Ascending aorta (tissue), 2 donors: Measurements from ENCODE around the gene UCK1. TPM values are rescaled to one million over a fixed set of nuclear protein-coding genes. Genes with fewer than 3 reads are reported as not detected.

ENCODE experiments used
- DNase-seq, 2 donors: peaks; one replicate each; pipeline ENCODE4 v3.0.0-alpha.2; 2019; ENCODE audit warnings: low spot score in 2 of 2
- H3K27ac ChIP-seq, 2 donors: fragments of 200-600 bp; sonication (generic); one replicate each; pipeline ENCODE4 v1.5.1; 2016 to 2017; ENCODE audit warnings: mild to moderate bottlenecking in 1 of 2
- H3K27me3 ChIP-seq: fragments of 200-600 bp; sonication (generic); one replicate; pipeline ENCODE4 v1.5.1; 2017
- H3K36me3 ChIP-seq, 2 donors: fragments of 200-600 bp; sonication (generic); one replicate each; pipeline ENCODE4 v1.5.1; 2016
- H3K4me1 ChIP-seq, 2 donors: fragments of 200-600 bp; sonication (generic); one replicate each; pipeline ENCODE4 v1.5.1; 2016 to 2017; ENCODE audit warnings: mild to moderate bottlenecking in 1 of 2
- H3K4me3 ChIP-seq, 2 donors: fragments of 200-600 bp; sonication (generic); one replicate each; pipeline ENCODE4 v1.5.1; 2016 to 2017; ENCODE audit warnings: mild to moderate bottlenecking in 1 of 2
- H3K9me3 ChIP-seq, 2 donors: fragments of 200-600 bp; sonication (generic); one replicate each; pipeline ENCODE4 v1.5.1; 2016
- intact Hi-C: fragments of 100-400 bp; cut with DNase I; formaldehyde crosslinking; loops from one replicate; pipeline ENCODE4 v1.15.1; 2023
- total RNA-seq: library from RNA; depleted of rRNA; stranded (reverse); fragments of >200 nt; gene quantifications from one replicate; pipeline ENCODE4 v1.1.0, GENCODE V29; 2016
- TF ChIP-seq, protein P1 (sequence below), 3 experiments: fragments of 200-600 bp in 2 of 3; fragments of 450-650 bp in 1 of 3; sonication (generic) in 2 of 3; IDR thresholded peaks; one replicate each; pipeline ENCODE4 v1.5.1; 2016 to 2019; ENCODE audit warnings: antibody characterized with exemption in 3 of 3, mild to moderate bottlenecking in 1 of 3, moderate library complexity in 1 of 3

Gene UCK1
- total RNA-seq, 1 donor from 2014 or later: 39.8 TPM

DNA sequence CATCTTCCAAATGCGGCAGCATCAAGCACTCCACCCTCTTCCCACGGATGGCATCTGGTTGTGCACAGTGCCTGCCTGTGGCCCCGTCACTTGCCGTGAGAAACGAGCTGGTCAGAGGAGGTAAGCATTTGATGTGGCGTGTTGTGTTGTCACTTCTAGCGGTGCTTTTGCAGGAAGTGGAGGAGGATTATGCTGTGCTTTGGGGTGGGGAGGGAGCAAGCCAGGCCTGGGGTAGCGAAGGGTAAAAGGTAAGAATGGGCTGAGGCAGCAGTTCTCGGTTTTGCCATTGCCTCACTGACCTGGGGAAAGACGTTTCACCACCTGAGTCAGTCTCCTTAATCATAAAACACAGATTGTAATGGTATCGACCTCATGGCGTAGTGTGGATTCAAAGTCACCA lies 30.7 kb downstream of the UCK1 start:
- no peaks in the 10 kb centered on the region for H3K9me3 ChIP-seq
- DNase-seq: no peak
- peaks cover 39 to 43% of the 10 kb centered on the region in 2 donors for H3K36me3 ChIP-seq
- no peak overlapping the region for H3K27ac ChIP-seq
- TF ChIP-seq, protein P1, sequence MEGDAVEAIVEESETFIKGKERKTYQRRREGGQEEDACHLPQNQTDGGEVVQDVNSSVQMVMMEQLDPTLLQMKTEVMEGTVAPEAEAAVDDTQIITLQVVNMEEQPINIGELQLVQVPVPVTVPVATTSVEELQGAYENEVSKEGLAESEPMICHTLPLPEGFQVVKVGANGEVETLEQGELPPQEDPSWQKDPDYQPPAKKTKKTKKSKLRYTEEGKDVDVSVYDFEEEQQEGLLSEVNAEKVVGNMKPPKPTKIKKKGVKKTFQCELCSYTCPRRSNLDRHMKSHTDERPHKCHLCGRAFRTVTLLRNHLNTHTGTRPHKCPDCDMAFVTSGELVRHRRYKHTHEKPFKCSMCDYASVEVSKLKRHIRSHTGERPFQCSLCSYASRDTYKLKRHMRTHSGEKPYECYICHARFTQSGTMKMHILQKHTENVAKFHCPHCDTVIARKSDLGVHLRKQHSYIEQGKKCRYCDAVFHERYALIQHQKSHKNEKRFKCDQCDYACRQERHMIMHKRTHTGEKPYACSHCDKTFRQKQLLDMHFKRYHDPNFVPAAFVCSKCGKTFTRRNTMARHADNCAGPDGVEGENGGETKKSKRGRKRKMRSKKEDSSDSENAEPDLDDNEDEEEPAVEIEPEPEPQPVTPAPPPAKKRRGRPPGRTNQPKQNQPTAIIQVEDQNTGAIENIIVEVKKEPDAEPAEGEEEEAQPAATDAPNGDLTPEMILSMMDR (IDR thresholded peaks at IDR 0.05): no peak
- no peaks in the 10 kb centered on the region for H3K27me3 ChIP-seq
- H3K4me1 ChIP-seq: peaks cover 10 to 17% of the 10 kb centered on the region in 2 donors
- no peak overlapping the region for H3K4me3 ChIP-seq
- intact Hi-C loops: no loop called here

GRCh38 chr9:131499254-131499767 lies 31.8 kb downstream of the UCK1 start:
- DNase-seq: no peak
- no peak overlapping the region for H3K27ac ChIP-seq
- peaks cover 9 to 15% of the 10 kb centered on the region in 2 donors for H3K4me1 ChIP-seq
- H3K36me3 ChIP-seq: peaks cover 50 to 53% of the 10 kb centered on the region in 2 donors
- no peaks in the 10 kb centered on the region for H3K27me3 ChIP-seq
- intact Hi-C loops: no loop called here
- TF ChIP-seq, protein P1 (IDR thresholded peaks at IDR 0.05): no peak
- no peaks in the 10 kb centered on the region for H3K9me3 ChIP-seq
- H3K4me3 ChIP-seq: no peak overlapping the region

DNA sequence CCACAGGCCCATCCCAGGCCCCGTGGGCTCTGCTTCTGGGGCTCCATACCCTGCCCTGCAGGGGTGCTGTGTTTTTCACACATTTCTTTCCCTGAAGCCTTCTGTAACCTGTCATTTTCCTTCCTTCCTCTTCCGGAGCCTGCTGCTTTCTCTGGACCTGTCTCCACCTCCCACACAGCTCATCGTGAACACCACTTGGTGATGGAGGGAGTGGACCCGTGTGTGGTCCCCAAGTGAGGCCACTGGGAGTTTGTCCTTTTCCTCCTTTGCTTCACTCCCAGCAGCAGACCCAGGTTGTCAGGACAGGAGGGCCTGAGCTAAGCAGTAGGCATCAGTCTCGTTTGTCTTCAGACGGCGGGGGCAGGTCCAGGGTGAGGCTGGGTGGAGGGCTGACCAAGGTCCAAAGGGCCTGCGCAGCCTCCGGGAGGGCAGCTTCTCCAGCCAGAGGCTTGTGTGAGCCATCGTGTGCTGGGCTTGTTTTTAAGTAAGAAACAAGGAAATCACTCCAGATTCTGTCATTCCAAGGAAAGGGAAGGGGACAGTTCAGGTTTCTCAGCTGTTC lies 34.1 kb downstream of the UCK1 start:
- H3K27me3 ChIP-seq: no peaks in the 10 kb centered on the region
- intact Hi-C loops: no loop called here
- peaks cover 0 to under 1% of the 10 kb centered on the region in 2 donors for H3K4me1 ChIP-seq
- peaks cover 74 to 77% of the 10 kb centered on the region in 2 donors for H3K36me3 ChIP-seq
- no peak overlapping the region for H3K27ac ChIP-seq
- TF ChIP-seq, protein P1 (IDR thresholded peaks at IDR 0.05): no peak
- H3K9me3 ChIP-seq: no peaks in the 10 kb centered on the region
- H3K4me3 ChIP-seq: no peak overlapping the region
- no peak for DNase-seq

DNA sequence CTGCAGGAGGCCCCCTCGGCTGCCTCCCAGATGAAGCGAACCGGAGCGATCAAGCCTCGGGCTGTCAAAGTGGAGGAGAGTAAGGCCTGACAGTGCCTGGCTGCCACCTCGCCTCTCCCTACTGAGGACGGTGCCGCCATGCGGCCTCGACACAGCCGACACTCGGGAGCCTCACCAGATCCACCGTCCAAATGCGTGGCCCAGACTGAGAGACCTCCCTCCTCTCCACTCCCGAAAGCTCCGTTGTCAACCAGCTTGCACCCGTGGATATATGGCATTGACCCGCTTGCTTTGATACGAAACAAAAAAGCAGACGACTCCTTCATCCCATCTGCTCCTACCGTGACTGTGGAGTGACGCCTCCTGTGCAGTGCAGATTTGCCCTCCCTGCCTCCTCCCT lies 35.3 kb downstream of the UCK1 start:
- no peak for DNase-seq
- no peak overlapping the region for H3K27ac ChIP-seq
- H3K4me3 ChIP-seq: no peak overlapping the region
- TF ChIP-seq, protein P1 (IDR thresholded peaks at IDR 0.05): no peak
- peaks cover 85 to 88% of the 10 kb centered on the region in 2 donors for H3K36me3 ChIP-seq
- intact Hi-C loops: no loop called here
- no peaks in the 10 kb centered on the region for H3K27me3 ChIP-seq
- H3K4me1 ChIP-seq: no peaks in the 10 kb centered on the region
- no peaks in the 10 kb centered on the region for H3K9me3 ChIP-seq

GRCh38 chr9:131494296-131494870 lies 36.7 kb downstream of the UCK1 start:
- Histone ChIP-seq H3K4me3 (no peak overlapping the region), H3K36me3 (peaks cover 95 to 99% of the 10 kb centered on the region in 2 donors), H3K4me1 (no peaks in the 10 kb centered on the region), H3K9me3 (no peaks in the 10 kb centered on the region), H3K27me3 (no peaks in the 10 kb centered on the region), H3K27ac (no peak overlapping the region)
- intact Hi-C loops: no loop called here
- no peak for DNase-seq
- TF ChIP-seq, protein P1 (IDR thresholded peaks at IDR 0.05): no peak
